ENCODE data around the gene PDE7B. TPM values are rescaled to one million over a fixed set of nuclear protein-coding genes. Genes with fewer than 3 reads are reported as not detected.

The PDE7B gene
- total RNA-seq, 1 donor from 2014 or later, result 0.84 TPM

DNA sequence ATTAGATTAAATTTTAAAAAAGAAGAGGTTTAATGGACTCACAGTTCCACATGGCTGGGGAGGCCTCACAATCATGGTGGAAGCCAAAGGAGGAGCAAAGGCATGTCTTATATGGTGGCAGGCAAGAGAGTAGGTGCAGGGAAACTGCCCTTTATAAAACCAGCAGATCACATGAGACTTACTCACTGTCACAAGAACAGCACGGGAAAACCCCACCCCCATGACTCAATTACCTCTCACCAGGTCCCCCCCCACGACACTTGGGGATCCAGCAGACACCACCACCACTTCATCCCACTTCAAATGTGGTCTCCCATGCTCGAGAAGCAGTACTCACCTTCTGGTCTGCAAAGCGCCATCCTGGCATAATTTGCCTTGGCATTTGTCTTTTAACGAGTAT lies 374.0 kb downstream of the PDE7B start:
- Histone ChIP-seq H3K27me3 (ENCODE audit: control insufficient read depth, insufficient read depth, low read length) (no peaks in the 10 kb centered on the region), H3K4me3 (ENCODE audit: low read depth, low read length) (no peak overlapping the region), H3K36me3 (ENCODE audit: control insufficient read depth, insufficient read depth, low read length) (no peaks in the 10 kb centered on the region)
- no peak for DNase-seq (ENCODE audit: low read depth)
- TF ChIP-seq, protein P1, sequence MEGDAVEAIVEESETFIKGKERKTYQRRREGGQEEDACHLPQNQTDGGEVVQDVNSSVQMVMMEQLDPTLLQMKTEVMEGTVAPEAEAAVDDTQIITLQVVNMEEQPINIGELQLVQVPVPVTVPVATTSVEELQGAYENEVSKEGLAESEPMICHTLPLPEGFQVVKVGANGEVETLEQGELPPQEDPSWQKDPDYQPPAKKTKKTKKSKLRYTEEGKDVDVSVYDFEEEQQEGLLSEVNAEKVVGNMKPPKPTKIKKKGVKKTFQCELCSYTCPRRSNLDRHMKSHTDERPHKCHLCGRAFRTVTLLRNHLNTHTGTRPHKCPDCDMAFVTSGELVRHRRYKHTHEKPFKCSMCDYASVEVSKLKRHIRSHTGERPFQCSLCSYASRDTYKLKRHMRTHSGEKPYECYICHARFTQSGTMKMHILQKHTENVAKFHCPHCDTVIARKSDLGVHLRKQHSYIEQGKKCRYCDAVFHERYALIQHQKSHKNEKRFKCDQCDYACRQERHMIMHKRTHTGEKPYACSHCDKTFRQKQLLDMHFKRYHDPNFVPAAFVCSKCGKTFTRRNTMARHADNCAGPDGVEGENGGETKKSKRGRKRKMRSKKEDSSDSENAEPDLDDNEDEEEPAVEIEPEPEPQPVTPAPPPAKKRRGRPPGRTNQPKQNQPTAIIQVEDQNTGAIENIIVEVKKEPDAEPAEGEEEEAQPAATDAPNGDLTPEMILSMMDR (IDR thresholded peaks at IDR 0.05; ENCODE audit: insufficient read depth, low read length, poor library complexity, severe bottlenecking), result no peak

- Histone ChIP-seq H3K4me3 (ENCODE audit: low read depth, low read length) (no peak overlapping the region), H3K36me3 (ENCODE audit: control insufficient read depth, insufficient read depth, low read length) (no peaks in the 10 kb centered on the region), H3K27me3 (ENCODE audit: control insufficient read depth, insufficient read depth, low read length) (no peaks in the 10 kb centered on the region)
- TF ChIP-seq, protein P1 (IDR thresholded peaks at IDR 0.05; ENCODE audit: insufficient read depth, low read length, poor library complexity, severe bottlenecking), result peak; percentile 100
- no peak for DNase-seq (ENCODE audit: low read depth)
These were observed 374.6 kb downstream of the PDE7B start for GRCh38 chr6:136226027-136226673.

- Histone ChIP-seq H3K36me3 (ENCODE audit: control insufficient read depth, insufficient read depth, low read length) (no peaks in the 10 kb centered on the region), H3K27me3 (ENCODE audit: control insufficient read depth, insufficient read depth, low read length) (no peaks in the 10 kb centered on the region), H3K4me3 (ENCODE audit: low read depth, low read length) (no peak overlapping the region)
- TF ChIP-seq, protein P1 (IDR thresholded peaks at IDR 0.05; ENCODE audit: insufficient read depth, low read length, poor library complexity, severe bottlenecking), result no peak
- peak; percentile 53 for DNase-seq (ENCODE audit: low read depth)
These were observed 375.3 kb downstream of the PDE7B start for GRCh38 chr6:136226674-136227377.

DNA sequence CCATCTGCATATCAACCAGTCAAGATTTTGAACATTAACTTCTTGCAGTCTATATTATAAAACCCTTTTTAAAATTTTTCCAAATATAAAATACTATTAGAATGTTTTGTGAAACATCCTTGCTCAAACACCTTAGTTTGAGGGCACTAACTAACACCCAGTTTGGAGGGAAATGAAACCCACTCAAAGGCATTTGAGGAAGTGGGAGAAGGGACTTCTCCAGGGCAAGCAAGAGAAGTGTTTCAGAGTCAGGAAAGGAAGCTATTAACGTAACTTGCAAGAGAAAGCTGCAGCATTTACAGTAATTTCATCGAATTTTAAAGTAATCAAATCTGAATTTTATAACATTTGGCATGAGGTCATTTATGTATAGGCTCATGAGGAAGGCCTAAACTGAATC lies 377.3 kb downstream of the PDE7B start:
- Histone ChIP-seq H3K27me3 (ENCODE audit: control insufficient read depth, insufficient read depth, low read length) (no peaks in the 10 kb centered on the region), H3K4me3 (ENCODE audit: low read depth, low read length) (no peak overlapping the region), H3K36me3 (ENCODE audit: control insufficient read depth, insufficient read depth, low read length) (no peaks in the 10 kb centered on the region)
- TF ChIP-seq, protein P1 (IDR thresholded peaks at IDR 0.05; ENCODE audit: insufficient read depth, low read length, poor library complexity, severe bottlenecking), result no peak
- no peak for DNase-seq (ENCODE audit: low read depth)

DNA sequence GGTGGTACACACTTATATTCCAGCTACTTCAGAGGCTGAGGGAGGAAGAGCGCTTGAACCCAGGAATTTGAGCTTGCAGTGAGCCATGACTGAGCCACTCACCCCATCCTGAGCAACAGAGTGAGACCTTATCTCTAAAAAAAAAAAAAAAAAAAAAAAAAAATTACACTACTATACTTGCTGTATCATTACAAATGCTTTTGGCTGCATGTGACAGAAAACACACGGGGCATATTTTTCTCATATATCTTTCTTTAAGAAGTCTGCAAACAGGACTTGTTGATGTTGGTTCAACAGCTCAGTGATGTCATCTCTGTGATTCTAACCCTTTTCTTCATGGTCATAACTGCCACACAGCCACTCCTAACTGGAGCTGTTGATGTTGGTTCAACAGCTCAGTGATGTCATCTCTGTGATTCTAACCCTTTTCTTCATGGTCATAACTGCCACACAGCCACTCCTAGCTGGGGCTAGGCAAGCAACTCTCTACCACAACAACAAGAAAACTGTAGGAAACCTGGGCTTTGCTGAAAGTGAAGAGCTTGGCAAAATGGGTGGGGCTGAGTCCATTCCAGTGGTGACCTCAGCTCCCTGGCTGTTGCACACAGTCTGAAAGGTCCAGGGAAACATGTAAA lies 378.8 kb downstream of the PDE7B start:
- H3K27me3 ChIP-seq (ENCODE audit: control insufficient read depth, insufficient read depth, low read length), result no peaks in the 10 kb centered on the region
- no peak for DNase-seq (ENCODE audit: low read depth)
- no peak overlapping the region for H3K4me3 ChIP-seq (ENCODE audit: low read depth, low read length)
- TF ChIP-seq, protein P1 (IDR thresholded peaks at IDR 0.05; ENCODE audit: insufficient read depth, low read length, poor library complexity, severe bottlenecking), result no peak
- H3K36me3 ChIP-seq (ENCODE audit: control insufficient read depth, insufficient read depth, low read length), result no peaks in the 10 kb centered on the region

All from kidney epithelial cell (primary cell).